ENCODE results near the gene GPR156. TPM values are rescaled to one million over a fixed set of nuclear protein-coding genes. Genes with fewer than 3 reads are reported as not detected.
"Not testable (repeated sequence)": the region's sequence is repeated elsewhere in the genome, so short reads cannot be mapped to it uniquely, and the experiment has no call there.

Gene GPR156
- total RNA-seq, 2 experiments from 2014 or later = not detected

DNA sequence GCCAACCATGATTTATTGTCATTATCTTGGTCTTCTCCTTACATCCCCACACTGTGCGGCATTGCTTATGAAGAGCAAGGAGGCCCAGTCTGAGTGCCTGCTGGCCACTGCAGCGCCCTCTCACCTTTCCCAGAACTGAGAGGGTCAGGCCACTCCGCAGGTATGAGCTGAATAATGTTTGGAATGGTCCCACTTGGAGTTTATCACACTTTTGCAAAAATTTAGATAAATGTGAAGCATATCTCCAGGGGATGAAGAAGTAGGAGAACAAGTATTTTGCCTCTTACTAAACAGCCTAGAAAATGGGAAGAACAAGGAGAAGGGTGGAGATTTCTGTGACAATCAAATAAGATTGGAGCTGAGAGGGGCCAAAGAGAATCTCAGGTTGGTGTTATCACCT is 116.4 kb downstream of the GPR156 start:
- Mint-ChIP-seq H3K27ac (no peak overlapping the region), H3K4me3 (no peak overlapping the region)

DNA sequence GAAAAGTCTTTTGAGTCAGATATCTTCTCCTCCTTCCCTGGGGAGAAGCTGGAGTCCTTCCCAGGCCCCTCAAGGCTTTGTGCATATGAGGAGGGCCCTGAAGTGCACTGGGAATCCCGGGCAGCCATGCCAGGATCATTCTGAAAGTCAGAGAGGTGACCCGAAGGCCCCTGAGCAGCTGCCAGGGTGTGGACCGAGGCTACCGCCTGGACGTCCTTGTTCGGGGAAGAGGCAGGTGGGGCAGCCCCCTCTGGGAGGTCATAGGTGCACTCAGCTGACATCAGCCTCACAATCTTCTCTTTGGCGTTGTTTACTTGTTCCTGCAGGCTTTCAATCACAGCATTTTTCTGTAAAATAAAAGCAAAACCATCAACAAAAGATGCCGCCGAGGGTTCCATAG is 117.0 kb downstream of the GPR156 start:
- no peak for DNase-seq
- CTCF ChIA-PET = no interaction called here
- Mint-ChIP-seq H3K9me3 (ENCODE audit: insufficient read depth) (no peaks in the 10 kb centered on the region), H3K36me3 (ENCODE audit: low read depth) (no peaks in the 10 kb centered on the region), H3K27ac (no peak overlapping the region), H3K4me1 (ENCODE audit: low read depth) (no peaks in the 10 kb centered on the region), H3K27me3 (ENCODE audit: low read depth) (peaks cover 5% of the 10 kb centered on the region), H3K4me3 (no peak overlapping the region)
- POLR2A ChIA-PET = no interaction called here
- ATAC-seq = no peak

More for the DNA sequence above, 116.4 kb downstream of the GPR156 start:
- ChIA-PET POLR2A (no interaction called here), CTCF (no interaction called here)
- no peaks in the 10 kb centered on the region for H3K36me3 Mint-ChIP-seq (ENCODE audit: low read depth)
- H3K4me1 Mint-ChIP-seq (ENCODE audit: low read depth) = no peaks in the 10 kb centered on the region
- no peaks in the 10 kb centered on the region for H3K9me3 Mint-ChIP-seq (ENCODE audit: insufficient read depth)
- DNase-seq (no peak), ATAC-seq (no peak)
- peaks cover 1% of the 10 kb centered on the region for H3K27me3 Mint-ChIP-seq (ENCODE audit: low read depth)

DNA sequence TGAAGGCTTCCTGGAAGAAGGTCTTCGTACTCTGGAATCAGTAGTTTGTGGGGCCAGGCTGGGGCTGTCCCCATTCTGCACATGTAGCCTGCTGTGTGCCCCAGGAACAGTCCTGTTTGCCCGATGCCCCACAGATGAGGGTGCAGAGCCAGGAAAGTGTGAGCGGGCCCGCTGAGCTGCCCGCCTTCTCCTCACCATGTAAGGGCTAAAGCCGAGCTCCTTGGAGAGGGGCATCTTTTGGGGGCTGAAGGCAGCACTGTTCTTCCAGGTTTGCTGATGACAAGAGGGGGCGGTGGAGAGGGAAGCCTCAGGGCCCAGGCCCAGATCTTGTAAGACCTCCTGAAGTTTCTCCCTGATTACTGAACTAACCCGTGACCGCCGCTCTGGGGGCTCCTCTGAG is 117.5 kb downstream of the GPR156 start:
- Mint-ChIP-seq H3K9me3 (ENCODE audit: insufficient read depth) (no peaks in the 10 kb centered on the region), H3K36me3 (ENCODE audit: low read depth) (no peaks in the 10 kb centered on the region), H3K4me3 (no peak overlapping the region), H3K27ac (no peak overlapping the region), H3K4me1 (ENCODE audit: low read depth) (no peaks in the 10 kb centered on the region), H3K27me3 (ENCODE audit: low read depth) (peaks cover 5% of the 10 kb centered on the region)
- ChIA-PET CTCF (no interaction called here), POLR2A (no interaction called here)
- ATAC-seq = no peak
- no peak for DNase-seq

DNA sequence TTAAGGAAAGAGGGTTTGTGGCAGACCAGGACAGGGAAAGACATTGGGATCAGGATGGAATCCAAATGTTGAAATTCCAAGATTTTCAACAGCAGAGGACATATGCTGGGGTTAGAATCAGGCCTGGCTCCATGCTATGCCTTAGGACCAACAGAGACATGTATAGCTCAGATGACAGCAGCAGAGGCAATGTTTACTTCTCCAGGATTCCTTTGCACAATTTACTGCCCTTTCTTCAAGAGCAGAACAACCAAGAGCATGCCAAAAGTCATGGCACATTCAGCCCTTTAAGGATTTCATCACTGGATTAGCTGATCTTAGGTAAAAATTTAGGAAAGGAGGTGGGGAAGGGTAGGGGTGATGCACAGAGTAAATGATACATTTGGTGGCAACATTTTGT is 121.2 kb downstream of the GPR156 start:
- Mint-ChIP-seq H3K27me3 (ENCODE audit: low read depth) (peaks cover 14% of the 10 kb centered on the region), H3K27ac (no peak overlapping the region), H3K36me3 (ENCODE audit: low read depth) (no peaks in the 10 kb centered on the region), H3K4me3 (no peak overlapping the region), H3K9me3 (ENCODE audit: insufficient read depth) (no peaks in the 10 kb centered on the region), H3K4me1 (ENCODE audit: low read depth) (no peaks in the 10 kb centered on the region)
- DNase-seq (no peak), ATAC-seq (no peak)
- POLR2A ChIA-PET = no interaction called here
- CTCF ChIA-PET = no interaction called here

DNA sequence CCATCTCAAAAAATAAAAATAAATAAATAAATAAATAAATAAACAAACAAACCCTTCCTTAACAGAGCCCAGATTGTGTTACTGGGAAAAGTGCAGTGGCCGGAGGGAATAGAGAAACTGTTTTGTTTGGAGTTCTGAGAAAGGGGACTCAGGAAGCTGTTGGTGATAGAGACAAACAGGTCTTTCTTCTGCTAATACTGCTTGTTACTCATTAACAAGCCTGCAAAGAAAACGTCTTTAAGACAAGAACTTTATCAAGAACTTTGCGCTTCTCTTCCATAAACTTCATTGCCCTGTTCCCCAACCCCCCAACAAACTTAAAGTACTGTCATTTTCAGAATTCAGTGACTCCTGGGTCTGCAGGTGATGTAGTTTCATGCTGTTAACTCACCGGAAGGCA is 122.0 kb downstream of the GPR156 start:
- DNase-seq = no peak
- H3K4me1 Mint-ChIP-seq (ENCODE audit: low read depth) = no peaks in the 10 kb centered on the region
- H3K9me3 Mint-ChIP-seq (ENCODE audit: insufficient read depth) = no peaks in the 10 kb centered on the region
- no peaks in the 10 kb centered on the region for H3K36me3 Mint-ChIP-seq (ENCODE audit: low read depth)
- H3K27me3 Mint-ChIP-seq (ENCODE audit: low read depth) = peaks cover 14% of the 10 kb centered on the region
- no peak overlapping the region for H3K4me3 Mint-ChIP-seq
- no peak overlapping the region for H3K27ac Mint-ChIP-seq
- ChIA-PET POLR2A (no interaction called here), CTCF (no interaction called here)
- no peak for ATAC-seq

DNA sequence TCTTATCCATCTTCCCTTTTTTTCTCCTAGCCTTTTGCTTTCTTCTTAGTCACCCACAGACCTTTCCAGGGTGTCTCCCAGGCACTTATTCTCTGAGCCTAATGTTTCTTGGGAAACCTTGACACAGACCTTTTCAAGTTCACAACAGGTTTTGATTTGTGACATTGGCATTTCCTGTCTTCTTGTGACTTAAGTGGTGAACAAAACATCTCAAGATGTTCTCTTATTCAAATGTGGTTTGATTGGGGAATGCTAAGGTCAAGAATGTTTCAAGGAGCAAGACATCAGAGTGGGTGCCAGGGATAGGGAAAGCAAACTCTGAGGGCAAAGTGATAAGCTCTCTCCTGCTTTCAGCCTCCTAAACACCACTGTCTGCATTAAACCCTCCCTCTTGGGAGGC is 122.6 kb downstream of the GPR156 start:
- Mint-ChIP-seq H3K4me1 (ENCODE audit: low read depth) (no peaks in the 10 kb centered on the region), H3K36me3 (ENCODE audit: low read depth) (no peaks in the 10 kb centered on the region), H3K4me3 (no peak overlapping the region), H3K9me3 (ENCODE audit: insufficient read depth) (no peaks in the 10 kb centered on the region), H3K27me3 (ENCODE audit: low read depth) (peaks cover 14% of the 10 kb centered on the region), H3K27ac (no peak overlapping the region)
- ChIA-PET CTCF (no interaction called here), POLR2A (no interaction called here)
- DNase-seq = no peak
- ATAC-seq = no peak

DNA sequence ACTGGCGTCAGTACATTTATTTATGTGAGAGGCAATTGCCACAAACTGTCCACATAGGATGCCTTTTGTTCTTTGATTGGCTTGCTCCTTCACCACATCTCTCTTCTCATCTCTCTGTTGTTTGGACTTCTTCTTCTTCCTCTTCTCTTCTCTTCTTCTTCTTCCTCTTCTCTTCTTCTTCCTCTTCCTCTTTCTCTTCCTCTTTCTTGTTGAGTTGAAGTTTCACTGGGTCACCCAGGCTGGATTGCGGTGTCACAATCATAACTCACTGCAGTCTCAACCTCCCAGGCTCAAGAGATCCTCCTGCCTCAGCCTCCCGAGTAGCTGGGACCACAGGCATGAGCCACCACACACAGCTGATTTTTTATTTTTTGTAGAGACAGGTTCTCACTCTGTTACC is 123.1 kb downstream of the GPR156 start:
- CTCF ChIA-PET = no interaction called here
- POLR2A ChIA-PET = no interaction called here
- ATAC-seq = no peak

DNA sequence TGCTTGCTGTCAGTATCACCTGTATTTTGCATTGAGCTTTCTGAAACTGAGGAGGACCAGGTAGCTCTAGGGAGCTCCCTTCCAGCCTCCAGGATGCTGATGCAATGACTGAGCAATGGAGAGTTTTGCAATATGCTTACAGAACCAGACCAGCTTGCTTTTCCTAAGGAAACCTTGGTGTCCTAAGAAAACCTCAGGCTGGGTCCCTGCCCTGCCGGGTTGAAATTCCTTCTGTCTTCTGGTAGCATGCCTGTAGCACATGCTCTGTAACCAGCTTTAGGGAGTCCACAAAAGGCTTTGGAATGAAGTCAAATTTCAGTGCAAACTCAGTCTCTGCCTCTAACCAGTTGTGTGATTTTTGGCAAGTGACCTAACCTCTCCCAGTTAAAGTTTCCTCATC is 125.0 kb downstream of the GPR156 start:
- DNase-seq (no peak), ATAC-seq (no peak)
- H3K9me3 Mint-ChIP-seq (ENCODE audit: insufficient read depth) = peaks cover 9% of the 10 kb centered on the region
- H3K36me3 Mint-ChIP-seq (ENCODE audit: low read depth) = peaks cover 4% of the 10 kb centered on the region
- no peaks in the 10 kb centered on the region for H3K4me1 Mint-ChIP-seq (ENCODE audit: low read depth)
- H3K27ac Mint-ChIP-seq = no peak overlapping the region
- POLR2A ChIA-PET = no interaction called here
- peaks cover 14% of the 10 kb centered on the region for H3K27me3 Mint-ChIP-seq (ENCODE audit: low read depth)
- no peak overlapping the region for H3K4me3 Mint-ChIP-seq
- CTCF ChIA-PET = no interaction called here

More for the DNA sequence above, 123.1 kb downstream of the GPR156 start:
- Mint-ChIP-seq H3K36me3 (ENCODE audit: low read depth) (no peaks in the 10 kb centered on the region), H3K27ac (no peak overlapping the region), H3K4me3 (no peak overlapping the region), H3K9me3 (ENCODE audit: insufficient read depth) (no peaks in the 10 kb centered on the region), H3K27me3 (ENCODE audit: low read depth) (peaks cover 14% of the 10 kb centered on the region), H3K4me1 (ENCODE audit: low read depth) (no peaks in the 10 kb centered on the region)
- DNase-seq = no peak

DNA sequence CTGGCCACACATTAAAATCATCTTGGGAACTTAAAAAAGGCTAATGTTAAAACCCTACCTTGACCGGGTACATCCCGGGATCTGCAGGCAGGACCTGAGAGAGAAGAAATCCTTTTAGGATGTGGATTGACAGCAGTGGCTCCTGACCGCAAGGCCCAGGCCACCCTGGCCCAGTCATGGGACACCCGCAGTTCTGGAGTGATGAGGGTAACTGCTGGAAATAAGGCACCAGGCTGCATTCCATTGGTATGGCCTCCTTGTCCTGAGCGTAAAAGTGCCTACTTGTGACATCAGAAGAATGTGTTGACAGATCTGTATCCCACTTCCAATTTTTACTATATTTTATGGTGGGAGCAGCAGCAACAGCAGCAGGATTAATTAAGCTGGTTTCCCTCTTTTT is 127.3 kb downstream of the GPR156 start:
- CTCF ChIA-PET = no interaction called here
- Mint-ChIP-seq H3K9me3 (ENCODE audit: insufficient read depth) (peaks cover 9% of the 10 kb centered on the region), H3K27ac (no peak overlapping the region), H3K4me3 (no peak overlapping the region), H3K4me1 (ENCODE audit: low read depth) (no peaks in the 10 kb centered on the region), H3K36me3 (ENCODE audit: low read depth) (peaks cover 6% of the 10 kb centered on the region), H3K27me3 (ENCODE audit: low read depth) (peaks cover 9% of the 10 kb centered on the region)
- DNase-seq (no peak), ATAC-seq (no peak)
- POLR2A ChIA-PET = no interaction called here

DNA sequence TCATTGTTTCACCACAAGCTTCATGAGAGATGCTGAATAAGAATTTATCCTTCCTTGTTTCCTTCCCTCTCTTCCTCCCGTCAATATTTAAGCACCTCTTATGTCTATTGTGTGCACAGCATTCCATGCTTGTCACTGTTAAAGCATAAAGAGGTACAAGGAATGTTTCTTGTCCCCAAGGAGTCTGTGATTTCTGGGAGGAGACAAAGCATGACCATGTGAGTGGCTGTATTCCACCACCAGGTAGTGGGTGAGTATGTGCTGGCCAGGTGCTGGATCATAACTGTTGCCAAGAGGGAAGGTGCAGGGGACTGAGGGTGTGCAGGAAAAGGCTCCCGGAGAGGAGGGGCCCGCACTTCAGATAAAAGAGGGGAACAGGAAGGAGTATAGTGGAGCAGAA is 127.9 kb downstream of the GPR156 start:
- CTCF ChIA-PET = no interaction called here
- Mint-ChIP-seq H3K36me3 (ENCODE audit: low read depth) (peaks cover 6% of the 10 kb centered on the region), H3K9me3 (ENCODE audit: insufficient read depth) (peaks cover 9% of the 10 kb centered on the region), H3K4me3 (no peak overlapping the region), H3K4me1 (ENCODE audit: low read depth) (no peaks in the 10 kb centered on the region), H3K27ac (no peak overlapping the region), H3K27me3 (ENCODE audit: low read depth) (peaks cover 9% of the 10 kb centered on the region)
- POLR2A ChIA-PET = no interaction called here
- DNase-seq (no peak), ATAC-seq (no peak)

DNA sequence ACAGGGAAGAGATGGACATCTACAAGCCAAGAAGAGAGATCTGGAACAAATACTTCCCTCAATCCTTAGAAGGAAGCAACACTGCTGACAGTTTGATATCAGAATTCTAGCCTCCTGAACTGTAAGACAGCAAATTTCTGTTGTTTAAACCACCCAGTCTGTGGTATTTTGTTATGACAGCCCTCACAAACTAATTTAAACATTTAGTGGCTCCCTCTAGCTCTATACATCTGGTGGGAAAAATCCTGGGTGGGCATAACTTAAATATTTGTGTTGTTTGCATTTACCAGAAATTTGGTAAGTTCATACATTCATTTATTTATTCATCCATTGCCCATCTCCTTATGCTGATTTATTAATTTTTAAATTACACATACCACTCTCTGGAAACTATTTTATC is 128.3 kb downstream of the GPR156 start:
- H3K4me1 Mint-ChIP-seq (ENCODE audit: low read depth) = no peaks in the 10 kb centered on the region
- ATAC-seq (no peak), DNase-seq (no peak)
- ChIA-PET POLR2A (no interaction called here), CTCF (no interaction called here)
- H3K27me3 Mint-ChIP-seq (ENCODE audit: low read depth) = peaks cover 6% of the 10 kb centered on the region
- H3K9me3 Mint-ChIP-seq (ENCODE audit: insufficient read depth) = peaks cover 9% of the 10 kb centered on the region
- no peak overlapping the region for H3K27ac Mint-ChIP-seq
- H3K36me3 Mint-ChIP-seq (ENCODE audit: low read depth) = peaks cover 6% of the 10 kb centered on the region
- H3K4me3 Mint-ChIP-seq = no peak overlapping the region

DNA sequence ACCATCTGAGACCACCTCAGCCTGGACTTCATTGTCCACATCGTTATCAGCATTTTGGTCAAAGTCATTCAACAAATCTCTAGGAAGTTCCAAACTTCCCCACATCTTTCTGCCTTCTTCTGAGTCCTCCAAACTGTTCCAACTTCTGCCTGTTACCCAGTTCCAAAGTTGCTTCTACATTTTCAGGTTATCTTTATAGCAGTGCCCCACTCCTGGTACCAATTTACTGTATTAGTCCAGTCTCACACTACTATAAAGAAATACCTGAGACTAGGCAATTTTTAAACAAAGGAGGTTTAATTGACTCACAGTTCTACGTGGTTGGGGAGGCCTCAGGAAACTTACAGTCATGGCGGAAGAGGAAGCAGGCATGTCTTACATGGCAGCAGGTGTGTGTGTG is 129.3 kb downstream of the GPR156 start:
- H3K36me3 Mint-ChIP-seq (ENCODE audit: low read depth); H3K4me3 Mint-ChIP-seq; POLR2A ChIA-PET; H3K27me3 Mint-ChIP-seq (ENCODE audit: low read depth); H3K9me3 Mint-ChIP-seq (ENCODE audit: insufficient read depth); CTCF ChIA-PET; DNase-seq; ATAC-seq; H3K27ac Mint-ChIP-seq; H3K4me1 Mint-ChIP-seq (ENCODE audit: low read depth): not testable (repeated sequence)

DNA sequence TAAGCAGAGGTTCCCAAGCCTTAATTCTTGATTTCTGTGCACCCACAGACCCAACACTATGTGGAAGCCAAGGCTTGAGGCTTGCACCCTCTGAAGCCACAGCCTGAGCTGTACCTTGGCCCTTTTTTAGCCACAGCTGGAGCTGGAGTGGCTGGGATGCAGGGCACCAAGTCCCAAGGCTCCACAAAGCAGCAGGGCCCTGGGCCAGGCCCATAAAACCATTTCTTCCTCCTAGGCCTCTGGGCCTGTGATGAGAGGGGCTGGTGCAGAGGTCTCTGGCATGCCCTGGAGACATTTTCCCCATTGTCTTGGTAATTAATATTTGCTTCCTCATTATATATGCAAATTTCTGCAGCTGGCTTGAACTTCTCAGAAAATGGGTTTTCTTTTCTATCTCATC is 129.9 kb downstream of the GPR156 start:
- Mint-ChIP-seq H3K27me3 (ENCODE audit: low read depth) (no peaks in the 10 kb centered on the region), H3K4me1 (ENCODE audit: low read depth) (no peaks in the 10 kb centered on the region), H3K36me3 (ENCODE audit: low read depth) (peaks cover 6% of the 10 kb centered on the region), H3K27ac (no peak overlapping the region), H3K9me3 (ENCODE audit: insufficient read depth) (peaks cover 9% of the 10 kb centered on the region), H3K4me3 (no peak overlapping the region)
- CTCF ChIA-PET = no interaction called here
- ATAC-seq (no peak), DNase-seq (no peak)
- POLR2A ChIA-PET = no interaction called here

All from activated CD8-positive, alpha-beta T cell treated with anti-CD3 and anti-CD28 coated beads, Interleukin-2, amount 10 ng/mL, durations not matched to agents 7 days and 5 days (primary cell).